ENCODE measurements around the gene LMO7. TPM values are rescaled to one million over a fixed set of nuclear protein-coding genes. Genes with fewer than 3 reads are reported as not detected.

The LMO7 gene
- polyA plus RNA-seq, 1 donor = 149 TPM

GRCh38 chr13:75618308-75618707, 17.8 kb upstream of the LMO7 start:
- Histone ChIP-seq H3K4me3 (ENCODE audit: low read length) (no peak overlapping the region), H3K27me3 (ENCODE audit: control insufficient read depth, insufficient read depth, low read length) (no peaks in the 10 kb centered on the region), H3K36me3 (ENCODE audit: control insufficient read depth, insufficient read depth, low read length) (no peaks in the 10 kb centered on the region), H3K27ac (ENCODE audit: low read length) (no peak overlapping the region), H3K4me1 (ENCODE audit: control insufficient read depth, insufficient read depth, low read length) (no peaks in the 10 kb centered on the region), H3K9me3 (ENCODE audit: control insufficient read depth, low read depth, low read length) (no peaks in the 10 kb centered on the region)
- no peak for DNase-seq
- WGBS (ENCODE audit: insufficient coverage, low lambda C conversion rate) = no CpG with 5 or more reads among the region's 1 CpG

- Histone ChIP-seq H3K4me3 (ENCODE audit: low read length) (no peak overlapping the region), H3K27ac (ENCODE audit: low read length) (no peak overlapping the region), H3K9me3 (ENCODE audit: control insufficient read depth, low read depth, low read length) (no peaks in the 10 kb centered on the region), H3K36me3 (ENCODE audit: control insufficient read depth, insufficient read depth, low read length) (no peaks in the 10 kb centered on the region), H3K27me3 (ENCODE audit: control insufficient read depth, insufficient read depth, low read length) (no peaks in the 10 kb centered on the region), H3K4me1 (ENCODE audit: control insufficient read depth, insufficient read depth, low read length) (no peaks in the 10 kb centered on the region)
- DNase-seq = no peak
- WGBS (ENCODE audit: insufficient coverage, low lambda C conversion rate) = no CpG with 5 or more reads among the region's 1 CpG
These were observed 16.1 kb upstream of the LMO7 start for GRCh38 chr13:75620020-75620419.

- H3K4me1 ChIP-seq (ENCODE audit: control insufficient read depth, insufficient read depth, low read length) = no peaks in the 10 kb centered on the region
These were observed 15.0 kb upstream of the LMO7 start for GRCh38 chr13:75621147-75621546.

GRCh38 chr13:75628801-75629200, 7.3 kb upstream of the LMO7 start:
- Histone ChIP-seq H3K27ac (ENCODE audit: low read length) (no peak overlapping the region), H3K4me1 (ENCODE audit: control insufficient read depth, insufficient read depth, low read length) (no peaks in the 10 kb centered on the region), H3K9me3 (ENCODE audit: control insufficient read depth, low read depth, low read length) (no peaks in the 10 kb centered on the region), H3K27me3 (ENCODE audit: control insufficient read depth, insufficient read depth, low read length) (no peaks in the 10 kb centered on the region), H3K4me3 (ENCODE audit: low read length) (no peak overlapping the region), H3K36me3 (ENCODE audit: control insufficient read depth, insufficient read depth, low read length) (no peaks in the 10 kb centered on the region)
- WGBS (ENCODE audit: insufficient coverage, low lambda C conversion rate) = no CpG with 5 or more reads among the region's 4 CpGs
- DNase-seq = no peak

More at GRCh38 chr13:75621147-75621546, 15.0 kb upstream of the LMO7 start:
- Histone ChIP-seq H3K27me3 (ENCODE audit: control insufficient read depth, insufficient read depth, low read length) (no peaks in the 10 kb centered on the region), H3K4me3 (ENCODE audit: low read length) (no peak overlapping the region), H3K9me3 (ENCODE audit: control insufficient read depth, low read depth, low read length) (no peaks in the 10 kb centered on the region), H3K36me3 (ENCODE audit: control insufficient read depth, insufficient read depth, low read length) (no peaks in the 10 kb centered on the region), H3K27ac (ENCODE audit: low read length) (no peak overlapping the region)
- DNase-seq = no peak
- 100% methylated on average over 1 of the region's 2 CpGs for WGBS (ENCODE audit: insufficient coverage, low lambda C conversion rate)

GRCh38 chr13:75633285-75633684, 2.8 kb upstream of the LMO7 start:
- H3K36me3 ChIP-seq (ENCODE audit: control insufficient read depth, insufficient read depth, low read length) = no peaks in the 10 kb centered on the region
- no peaks in the 10 kb centered on the region for H3K9me3 ChIP-seq (ENCODE audit: control insufficient read depth, low read depth, low read length)
- H3K4me3 ChIP-seq (ENCODE audit: low read length) = no peak overlapping the region
- 0% methylated on average over 1 of the region's 2 CpGs for WGBS (ENCODE audit: insufficient coverage, low lambda C conversion rate)
- peaks cover 4% of the 10 kb centered on the region for H3K4me1 ChIP-seq (ENCODE audit: control insufficient read depth, insufficient read depth, low read length)
- peak in 1 of 2 donors; percentile 2 for DNase-seq
- H3K27ac ChIP-seq (ENCODE audit: low read length) = no peak overlapping the region
- peaks cover 21% of the 10 kb centered on the region for H3K27me3 ChIP-seq (ENCODE audit: control insufficient read depth, insufficient read depth, low read length)

GRCh38 chr13:75635101-75635827, 866 bp upstream of the LMO7 start:
- DNase-seq = no peak
- 89% methylated on average over 1 of the region's 49 CpGs for WGBS (ENCODE audit: insufficient coverage, low lambda C conversion rate)
- Histone ChIP-seq H3K9me3 (ENCODE audit: control insufficient read depth, low read depth, low read length) (no peaks in the 10 kb centered on the region), H3K36me3 (ENCODE audit: control insufficient read depth, insufficient read depth, low read length) (no peaks in the 10 kb centered on the region), H3K27ac (ENCODE audit: low read length) (no peak overlapping the region), H3K4me1 (ENCODE audit: control insufficient read depth, insufficient read depth, low read length) (peaks cover 4% of the 10 kb centered on the region), H3K4me3 (ENCODE audit: low read length) (no peak overlapping the region), H3K27me3 (ENCODE audit: control insufficient read depth, insufficient read depth, low read length) (peaks cover 25% of the 10 kb centered on the region)

GRCh38 chr13:75636436-75637180, 478 bp downstream of the LMO7 start:
- no peaks in the 10 kb centered on the region for H3K9me3 ChIP-seq (ENCODE audit: control insufficient read depth, low read depth, low read length)
- no CpG with 5 or more reads among the region's 58 CpGs for WGBS (ENCODE audit: insufficient coverage, low lambda C conversion rate)
- no peak overlapping the region for H3K27ac ChIP-seq (ENCODE audit: low read length)
- peaks cover 25% of the 10 kb centered on the region for H3K27me3 ChIP-seq (ENCODE audit: control insufficient read depth, insufficient read depth, low read length)
- no peaks in the 10 kb centered on the region for H3K36me3 ChIP-seq (ENCODE audit: control insufficient read depth, insufficient read depth, low read length)
- H3K4me3 ChIP-seq (ENCODE audit: low read length) = peak overlapping the region; percentile 55
- peak; percentile 19 to 62 for DNase-seq
- peaks cover 4% of the 10 kb centered on the region for H3K4me1 ChIP-seq (ENCODE audit: control insufficient read depth, insufficient read depth, low read length)

- Histone ChIP-seq H3K4me1 (ENCODE audit: control insufficient read depth, insufficient read depth, low read length) (peaks cover 4% of the 10 kb centered on the region), H3K27me3 (ENCODE audit: control insufficient read depth, insufficient read depth, low read length) (peaks cover 25% of the 10 kb centered on the region), H3K27ac (ENCODE audit: low read length) (no peak overlapping the region), H3K4me3 (ENCODE audit: low read length) (no peak overlapping the region), H3K9me3 (ENCODE audit: control insufficient read depth, low read depth, low read length) (no peaks in the 10 kb centered on the region), H3K36me3 (ENCODE audit: control insufficient read depth, insufficient read depth, low read length) (no peaks in the 10 kb centered on the region)
- 41% methylated on average over 4 of the region's 17 CpGs for WGBS (ENCODE audit: insufficient coverage, low lambda C conversion rate)
- no peak for DNase-seq
These were observed 1.1 kb downstream of the LMO7 start for GRCh38 chr13:75637181-75637750.

- H3K9me3 ChIP-seq (ENCODE audit: control insufficient read depth, low read depth, low read length) = no peaks in the 10 kb centered on the region
- no peaks in the 10 kb centered on the region for H3K36me3 ChIP-seq (ENCODE audit: control insufficient read depth, insufficient read depth, low read length)
- H3K27me3 ChIP-seq (ENCODE audit: control insufficient read depth, insufficient read depth, low read length) = peaks cover 25% of the 10 kb centered on the region
- WGBS (ENCODE audit: insufficient coverage, low lambda C conversion rate) = 80% methylated on average over 1 of the region's 2 CpGs
- no peak overlapping the region for H3K27ac ChIP-seq (ENCODE audit: low read length)
- no peak for DNase-seq
- no peak overlapping the region for H3K4me3 ChIP-seq (ENCODE audit: low read length)
- peaks cover 4% of the 10 kb centered on the region for H3K4me1 ChIP-seq (ENCODE audit: control insufficient read depth, insufficient read depth, low read length)
These were observed 3.3 kb downstream of the LMO7 start for GRCh38 chr13:75639454-75639853.

GRCh38 chr13:75641026-75641425, 4.9 kb downstream of the LMO7 start:
- Histone ChIP-seq H3K36me3 (ENCODE audit: control insufficient read depth, insufficient read depth, low read length) (no peaks in the 10 kb centered on the region), H3K27ac (ENCODE audit: low read length) (no peak overlapping the region), H3K9me3 (ENCODE audit: control insufficient read depth, low read depth, low read length) (no peaks in the 10 kb centered on the region), H3K4me1 (ENCODE audit: control insufficient read depth, insufficient read depth, low read length) (peaks cover 4% of the 10 kb centered on the region), H3K4me3 (ENCODE audit: low read length) (no peak overlapping the region), H3K27me3 (ENCODE audit: control insufficient read depth, insufficient read depth, low read length) (peaks cover 25% of the 10 kb centered on the region)
- 100% methylated on average over 1 of the region's 6 CpGs for WGBS (ENCODE audit: insufficient coverage, low lambda C conversion rate)
- no peak for DNase-seq
